ENCODE results near the gene CADPS2.

GRCh38 chr7:122543891-122544290, 342.4 kb downstream of the CADPS2 start:
- TF ChIP-seq POLR2A (IDR thresholded peaks at IDR 0.05) = no peak
- no peak for TF ChIP-seq CTCF (IDR thresholded peaks at IDR 0.05 in 4 of 5, conservative IDR thresholded peaks at IDR 0.05 in 1 of 5)
